Measurements from ENCODE around the gene ZNF497. TPM values are rescaled to one million over a fixed set of nuclear protein-coding genes. Genes with fewer than 3 reads are reported as not detected.

ZNF497 gene
- total and polyA plus RNA-seq, 2 of the 13 experiments (the other 11 are each of a cell fraction or from before 2014, with no cell fraction given), result 1.5 to 1.9 TPM

- peak; percentile 88 for TF ChIP-seq ZNF407 (CRISPR knock-in tag; IDR thresholded peaks at IDR 0.05; ENCODE audit: not compliant biosample characterization)
- TF ChIP-seq ADNP (CRISPR knock-in tag; IDR thresholded peaks at IDR 0.05), result no peak
- no peak for TF ChIP-seq TCF7L2 (IDR thresholded peaks at IDR 0.05; ENCODE audit: low read depth, low read length)
- no peak; the same call in none of the 2 replicates for TF ChIP-seq FOXA3 (CRISPR knock-in tag; IDR thresholded peaks at IDR 0.05)
- TF ChIP-seq ZNF713 (CRISPR knock-in tag; IDR thresholded peaks at IDR 0.05), result no peak
- no peak for TF ChIP-seq CENPBD1 (CRISPR knock-in tag; IDR thresholded peaks at IDR 0.05; ENCODE audit: borderline replicate concordance, low read depth)
- TF ChIP-seq TEAD2 (CRISPR knock-in tag; IDR thresholded peaks at IDR 0.05), result no peak
- TF ChIP-seq ZBTB3 (CRISPR knock-in tag; IDR thresholded peaks at IDR 0.05; ENCODE audit: borderline replicate concordance, low read depth), result no peak
- TF ChIP-seq ZBTB7A (CRISPR knock-in tag; IDR thresholded peaks at IDR 0.05), result no peak
- no peak; the same call in 1 of the 2 replicates for TF ChIP-seq ZBTB38 (CRISPR knock-in tag; IDR thresholded peaks at IDR 0.05)
- peak; percentile 83 for TF ChIP-seq HOXA3 (CRISPR knock-in tag; IDR thresholded peaks at IDR 0.05)
- peak; percentile 74; the same call in 1 of the 2 replicates for TF ChIP-seq ZNF264 (CRISPR knock-in tag; IDR thresholded peaks at IDR 0.05)
- peak; percentile 22; the same call in 1 of the 2 replicates for TF ChIP-seq CEBPG (CRISPR knock-in tag; IDR thresholded peaks at IDR 0.05)
- TF ChIP-seq ATF2 (CRISPR knock-in tag; IDR thresholded peaks at IDR 0.05), result peak; percentile 51
- TF ChIP-seq GABPA (IDR thresholded peaks at IDR 0.05; ENCODE audit: low read depth, low read length), result peak; percentile 89
- TF ChIP-seq GABPA (CRISPR knock-in tag; IDR thresholded peaks at IDR 0.05; ENCODE audit: low read depth), result peak; percentile 93
- no peak for TF ChIP-seq MBNL3 (CRISPR knock-in tag; conservative IDR thresholded peaks at IDR 0.05)
- TF ChIP-seq ZNF281 (CRISPR knock-in tag; IDR thresholded peaks at IDR 0.05; ENCODE audit: borderline replicate concordance), result no peak
Observed at GRCh38 chr19:58362272-58362994, at the start of gene ZNF497 (continued).
